Hepatic stellate cell (primary cell): ENCODE measurements around the gene BAZ2A.

Experiments
- DNase-seq: peaks from one replicate; pipeline ENCODE4 v3.0.0; 2011; ENCODE audit warnings: low spot score

BAZ2A gene

DNA sequence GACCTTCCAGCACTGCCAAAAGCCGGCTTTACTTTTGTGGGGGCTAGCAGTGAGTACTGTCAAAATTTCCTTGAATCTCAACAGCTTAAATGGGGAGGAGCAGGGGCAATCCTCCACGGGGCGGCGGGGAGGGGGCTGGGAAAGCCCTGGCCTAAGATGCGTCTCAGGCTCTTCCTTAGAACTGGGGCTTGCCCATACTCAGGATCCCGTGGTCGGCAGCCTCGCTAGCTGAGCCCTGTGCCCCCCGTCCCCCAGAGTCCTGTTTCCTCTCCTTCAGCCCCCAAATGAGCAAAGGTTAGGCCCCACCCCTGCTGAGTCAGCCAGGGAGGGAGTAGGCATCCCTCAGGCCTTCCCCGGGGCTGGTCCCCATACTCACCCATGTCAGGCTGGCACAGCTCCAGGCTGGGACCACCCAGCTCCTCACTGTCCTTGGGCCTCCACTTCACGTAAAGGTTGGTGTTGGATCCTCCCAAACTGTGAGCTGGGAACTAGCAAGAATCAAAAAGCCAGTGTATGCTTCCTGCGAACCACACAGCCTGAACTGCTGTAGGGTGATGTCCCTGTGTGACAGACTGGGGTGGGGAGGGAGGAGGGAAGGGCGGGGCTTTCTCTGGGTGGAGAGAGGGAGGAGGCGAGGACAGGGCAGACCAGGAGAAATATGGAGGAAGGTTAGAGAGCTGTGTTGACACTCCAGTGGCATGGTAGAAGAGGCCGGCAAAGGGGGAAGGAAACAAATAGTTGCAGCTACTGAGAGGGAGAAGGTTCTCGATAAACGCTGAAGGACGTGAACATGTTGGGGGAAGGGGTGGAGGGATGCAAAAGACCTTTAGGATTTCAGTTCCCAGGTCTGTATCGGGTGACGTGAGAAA is 5.9 kb upstream of the BAZ2A start:
- DNase-seq: peak; percentile 92

DNA sequence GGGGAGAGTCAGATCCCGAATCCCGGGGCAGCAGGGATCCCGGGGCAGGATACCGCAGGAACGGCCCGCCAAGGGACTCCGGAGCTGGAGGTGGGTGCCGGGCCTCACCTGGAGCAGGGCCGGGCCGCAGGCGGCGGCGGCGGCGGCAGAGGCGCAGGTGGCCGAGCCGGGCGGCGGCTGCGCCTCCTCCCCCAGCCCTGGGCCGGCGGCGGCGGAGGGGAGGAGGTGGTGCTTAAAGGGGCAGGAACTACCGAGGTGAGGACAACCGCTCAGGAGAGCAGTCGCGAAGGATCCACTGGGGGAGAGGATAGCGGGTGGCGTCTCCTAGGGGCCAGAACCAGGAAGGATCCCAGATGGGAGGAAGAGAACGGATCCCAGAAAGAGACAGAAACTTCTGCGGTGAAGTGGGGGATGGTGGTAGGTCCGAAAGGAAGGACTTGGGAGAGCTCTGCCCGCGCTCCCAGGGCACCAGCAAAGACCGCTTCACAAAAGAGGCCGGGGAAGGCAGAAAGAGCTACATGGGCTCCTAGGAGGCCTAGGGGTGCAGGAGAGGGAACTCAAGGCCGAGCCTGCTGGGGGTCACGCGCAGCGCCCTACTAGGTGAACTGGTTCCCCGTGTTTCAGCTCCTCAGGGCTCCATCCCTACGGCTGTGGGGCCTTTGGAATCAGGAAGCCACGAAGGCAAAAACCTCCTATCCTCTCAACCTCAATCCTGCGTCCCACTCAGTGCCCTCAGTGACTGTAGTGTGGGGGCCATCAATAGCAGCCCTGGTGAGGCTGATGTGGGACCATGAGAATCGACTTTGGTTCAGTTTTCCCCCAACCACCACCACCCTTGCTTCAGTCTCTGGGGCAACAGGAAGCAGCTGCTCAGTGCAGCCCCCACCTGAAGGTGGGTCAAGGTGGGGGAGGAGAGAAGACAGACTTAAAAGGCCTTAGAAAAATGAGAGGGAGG is 5.0 kb upstream of the BAZ2A start:
- peak; percentile 92 for DNase-seq

DNA sequence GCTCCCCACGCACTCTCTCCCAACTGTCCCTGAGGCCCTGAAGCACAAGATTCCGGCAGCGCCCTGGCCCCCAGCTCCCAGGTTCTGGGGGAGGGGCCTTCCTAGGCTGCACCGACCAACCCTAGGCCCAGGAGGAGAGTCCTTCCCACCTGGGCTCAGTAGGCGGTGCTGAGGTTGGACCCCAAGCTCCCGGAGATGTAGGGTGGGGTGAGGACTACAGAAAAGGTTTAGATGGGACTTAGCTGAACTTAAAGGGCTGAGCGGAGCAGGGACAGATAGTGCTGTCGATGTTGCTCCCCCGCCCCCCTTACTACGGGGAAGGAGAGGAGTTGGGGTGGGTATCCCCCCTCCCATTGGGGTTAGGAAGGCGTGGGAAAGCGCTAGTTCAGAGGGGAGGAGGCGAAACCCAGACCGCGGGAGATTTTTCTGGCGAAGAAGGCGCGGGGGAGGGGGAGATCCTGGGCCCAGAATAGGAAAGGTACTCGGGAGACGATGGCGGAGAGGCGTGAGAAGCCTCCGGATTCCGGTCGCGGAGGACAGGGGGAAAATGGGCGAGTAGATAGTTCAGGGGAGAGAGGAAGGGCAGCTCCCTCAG is 4.2 kb upstream of the BAZ2A start:
- DNase-seq: peak; percentile 31

DNA sequence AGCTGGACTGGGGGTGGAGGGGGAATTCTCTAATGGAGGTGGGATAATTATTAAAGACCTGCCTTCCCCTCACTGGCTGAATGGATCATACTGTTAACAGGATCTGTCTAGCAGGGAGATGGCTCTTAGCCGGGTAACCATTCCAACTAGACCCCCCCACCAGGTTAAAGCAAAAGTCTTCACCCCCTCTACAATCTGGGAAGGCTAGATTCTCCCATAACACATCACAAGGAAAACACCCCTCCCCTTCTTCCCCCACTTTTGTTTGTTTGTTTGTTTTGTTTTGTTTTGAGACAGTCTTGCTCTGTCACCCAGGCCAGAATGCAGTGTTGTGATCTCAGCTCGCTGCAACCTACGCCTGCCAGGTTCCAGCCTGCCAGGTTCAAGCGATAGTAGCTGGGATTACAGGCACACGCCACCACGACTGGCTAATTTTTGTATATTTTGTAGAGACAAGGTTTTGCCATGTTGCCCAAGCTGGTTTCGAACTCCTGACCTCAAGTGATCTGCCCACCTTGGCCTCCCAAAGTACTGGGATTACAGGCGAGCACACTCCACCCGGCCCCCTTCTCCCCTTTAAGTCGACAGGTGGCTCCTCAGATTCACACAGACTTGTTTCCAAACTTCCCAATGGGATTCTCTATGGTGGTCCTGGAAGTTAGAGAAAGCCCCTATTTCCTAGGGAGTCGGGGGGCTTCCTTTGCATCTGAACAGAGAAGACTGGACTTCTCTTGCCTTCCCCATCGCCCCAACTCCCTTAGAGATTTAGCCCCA is 3.5 kb upstream of the BAZ2A start:
- DNase-seq: no peak

DNA sequence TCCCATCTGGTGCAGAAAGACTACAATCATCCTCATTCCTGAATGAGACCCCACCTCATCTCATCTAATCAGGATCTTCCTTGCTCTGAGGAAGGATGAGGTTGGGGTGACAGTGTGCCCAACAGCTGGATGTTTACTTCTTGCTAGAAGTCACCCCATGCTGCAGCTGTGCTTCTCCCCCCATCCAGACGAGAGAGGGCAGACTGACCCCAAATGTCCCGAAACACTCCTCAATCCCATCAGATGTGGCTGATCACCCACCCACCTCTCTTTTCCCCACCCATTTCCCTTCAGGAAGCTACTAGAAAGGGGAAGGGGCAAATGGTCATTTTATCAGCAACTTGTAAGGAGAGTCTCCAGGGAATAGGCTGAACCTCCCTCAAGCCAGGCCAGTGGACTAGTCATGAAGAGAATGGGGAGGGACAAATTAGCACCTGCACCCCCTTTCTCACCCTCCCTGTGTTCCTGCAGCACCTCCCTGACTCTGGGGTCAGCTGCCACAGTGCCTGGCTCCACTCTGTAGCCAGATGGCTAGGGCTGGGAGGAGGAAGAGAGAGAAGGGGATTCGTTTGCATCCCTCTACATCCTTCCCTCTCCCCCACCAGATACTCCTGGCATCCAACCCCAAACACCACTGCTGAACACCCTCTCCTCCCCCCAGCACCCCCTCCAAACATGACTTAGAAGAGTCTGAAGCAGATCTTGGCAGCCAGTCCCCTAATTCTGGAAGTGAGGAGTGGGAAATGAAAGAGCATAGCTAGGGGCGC is 2.8 kb upstream of the BAZ2A start:
- peak; percentile 15 for DNase-seq

DNA sequence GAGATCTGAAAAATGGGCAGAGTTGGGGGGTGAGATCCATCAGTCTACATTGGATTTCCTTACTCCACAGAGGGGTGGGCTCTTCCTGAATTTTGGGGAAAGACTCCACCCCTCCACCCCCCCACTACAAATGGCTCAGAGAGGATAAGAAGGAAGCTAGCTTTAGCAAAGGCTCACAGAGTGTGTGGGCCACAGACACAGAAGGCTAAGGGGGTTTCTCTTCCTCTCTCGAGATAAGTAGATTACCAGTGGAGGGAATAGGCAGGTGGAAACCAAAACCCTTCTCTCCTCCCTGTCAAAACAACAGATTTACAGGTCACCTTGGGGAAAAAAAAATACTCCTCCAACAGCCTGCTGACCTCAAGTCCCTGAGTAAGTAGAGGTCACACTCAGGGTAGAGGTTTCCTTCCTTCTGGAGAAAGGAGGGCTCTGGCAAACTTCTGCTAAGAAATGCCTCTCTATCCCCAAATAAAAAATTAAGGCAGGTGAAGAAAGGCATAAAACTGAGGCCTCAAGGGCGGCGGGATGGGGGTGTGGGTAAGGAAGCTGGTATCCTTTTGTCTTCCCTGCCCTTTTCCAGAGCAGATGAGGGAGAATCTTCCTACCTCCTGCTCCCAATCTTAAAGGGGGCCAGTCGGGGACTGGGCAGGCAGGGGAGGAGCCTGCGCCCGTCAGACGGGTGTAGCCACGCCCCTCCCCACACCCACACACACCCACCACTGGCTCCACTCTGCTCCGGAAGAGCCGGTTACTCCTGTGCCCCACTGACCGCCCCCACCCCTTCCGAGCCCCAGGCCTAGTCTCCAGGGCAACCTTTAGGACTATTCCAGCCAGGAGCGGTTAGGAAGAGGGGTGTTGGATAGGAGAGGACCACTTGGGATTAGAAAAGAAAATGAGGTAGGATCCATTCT is 1.9 kb upstream of the BAZ2A start:
- peak; percentile 61 for DNase-seq

DNA sequence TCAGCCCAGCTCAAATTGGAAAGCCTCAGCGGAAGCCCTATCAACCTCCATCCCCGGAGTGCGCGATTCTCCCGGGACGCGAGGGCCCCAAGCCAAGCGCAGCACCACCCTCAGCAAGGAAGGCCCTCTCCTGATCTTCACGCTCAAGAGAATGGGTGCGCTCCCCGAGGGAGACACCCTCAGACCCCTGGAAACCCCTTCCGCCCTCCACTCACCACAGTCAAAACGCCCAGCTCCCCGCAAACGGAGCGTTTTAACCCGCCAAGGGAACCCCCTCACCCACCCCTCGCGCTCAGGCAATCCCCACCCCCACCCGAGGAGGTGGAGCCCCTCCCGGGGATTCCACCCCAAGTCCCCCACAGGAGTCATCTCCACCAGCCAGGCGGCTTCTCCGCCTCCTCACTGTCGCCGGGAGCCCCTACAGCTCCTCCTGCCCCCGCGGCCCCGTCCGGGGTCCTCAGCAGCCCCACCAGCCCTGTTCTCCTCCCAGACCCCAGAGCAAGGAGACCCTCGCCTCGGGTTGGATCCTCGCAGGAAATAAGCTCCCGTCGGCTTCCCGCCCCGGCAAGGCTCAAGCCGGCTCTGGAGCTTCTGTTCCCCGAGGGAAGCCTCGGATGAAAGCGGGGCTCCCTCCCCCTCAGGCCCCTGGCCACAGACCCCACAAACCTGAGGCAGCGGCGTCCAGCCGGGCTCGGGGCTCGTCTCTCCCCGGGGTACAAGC is 507 bp downstream of the BAZ2A start:
- peak; percentile 50 for DNase-seq

DNA sequence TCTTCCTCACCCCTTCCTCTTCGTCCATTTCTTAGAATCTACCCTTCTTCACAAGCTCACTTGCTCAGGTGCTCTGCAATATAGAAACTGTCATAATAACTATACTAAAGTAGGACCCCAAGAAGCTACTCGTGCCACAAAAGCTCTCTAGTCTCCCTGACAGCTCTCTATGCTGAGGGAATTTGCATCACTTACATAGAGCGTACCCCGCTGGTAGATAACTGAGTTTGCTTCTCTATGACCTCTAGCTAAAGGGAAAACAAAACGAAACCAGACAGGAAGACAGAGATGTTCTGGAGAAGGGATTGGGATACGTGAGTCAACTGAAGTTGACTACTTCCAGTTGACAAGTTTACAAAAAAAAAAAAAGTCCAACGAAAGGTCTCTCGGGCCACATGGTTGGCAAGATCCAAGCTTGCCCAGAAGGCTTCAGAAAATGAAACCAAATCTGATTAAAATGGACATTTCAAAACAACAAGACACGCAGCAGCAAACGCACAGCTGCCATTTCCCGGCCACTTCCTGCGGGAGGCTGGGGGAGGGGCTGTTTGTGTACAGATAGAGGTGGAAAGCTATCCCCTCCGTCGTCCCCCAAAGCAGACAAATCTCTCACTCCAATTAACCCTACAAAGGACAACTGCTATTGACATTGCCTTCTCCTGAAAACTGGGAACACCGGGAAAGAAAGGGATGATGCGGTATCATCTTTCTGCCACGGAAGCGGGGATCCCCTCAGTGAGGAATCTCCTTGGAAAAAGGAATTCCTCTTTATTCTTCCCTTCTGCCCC is 1.3 kb downstream of the BAZ2A start:
- DNase-seq: peak; percentile 75

DNA sequence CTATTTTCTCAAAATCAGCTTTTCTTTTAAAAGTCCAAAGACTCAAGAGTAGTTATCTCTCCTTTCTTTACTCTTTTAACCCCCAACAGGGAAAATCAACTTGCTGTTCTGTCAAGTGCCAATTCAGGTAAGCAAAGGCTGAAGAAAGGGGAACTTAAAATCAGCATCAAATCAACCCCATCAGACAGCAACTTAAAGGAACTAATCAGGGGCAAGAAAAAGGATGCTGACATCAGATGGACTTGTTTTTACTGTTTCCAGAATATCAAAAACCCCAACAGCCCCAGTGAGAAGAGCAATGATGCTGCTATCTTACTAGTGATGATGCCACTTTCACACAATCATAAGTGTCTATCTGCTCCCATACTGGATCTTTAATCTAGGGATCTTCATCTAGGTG is 3.4 kb downstream of the BAZ2A start:
- no peak for DNase-seq

DNA sequence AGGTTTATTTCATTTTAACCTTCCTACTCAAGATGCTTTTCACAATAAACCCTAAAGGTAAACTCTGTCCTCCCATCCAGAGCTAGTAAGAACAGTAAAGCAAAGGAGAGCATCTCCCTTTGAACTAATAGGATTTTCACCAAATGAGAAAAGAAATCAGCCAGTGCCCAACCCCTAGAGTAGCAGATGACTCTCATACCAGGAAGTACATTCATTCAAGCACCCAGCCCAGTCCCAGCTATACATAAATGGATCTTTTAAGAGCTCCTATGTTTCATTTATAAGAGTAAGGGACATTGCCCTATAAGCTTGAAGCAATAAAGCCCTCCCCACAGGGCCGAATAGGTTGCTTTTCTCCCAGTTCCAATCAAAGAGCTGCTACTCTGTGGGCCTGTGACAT is 7.6 kb downstream of the BAZ2A start:
- no peak for DNase-seq

DNA sequence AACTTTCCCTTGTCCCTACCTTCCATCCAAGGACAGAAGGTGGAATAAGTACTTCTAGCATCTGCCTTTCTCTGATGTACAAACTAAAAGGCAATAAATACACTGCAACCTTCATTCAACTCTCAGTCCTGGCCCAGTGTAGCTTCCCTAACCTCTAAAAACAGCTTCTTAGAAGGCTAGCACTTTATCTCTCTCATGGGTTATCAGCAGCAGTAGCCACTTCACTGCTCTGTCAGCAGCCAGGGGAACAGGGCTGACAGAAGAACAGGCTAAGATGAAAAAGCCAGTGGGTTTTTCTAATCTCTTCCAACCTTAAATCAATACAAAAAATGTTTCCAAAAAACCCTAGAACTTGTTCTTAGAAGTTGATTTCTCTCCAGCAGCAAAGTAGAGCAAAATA is 13.2 kb downstream of the BAZ2A start:
- no peak for DNase-seq

DNA sequence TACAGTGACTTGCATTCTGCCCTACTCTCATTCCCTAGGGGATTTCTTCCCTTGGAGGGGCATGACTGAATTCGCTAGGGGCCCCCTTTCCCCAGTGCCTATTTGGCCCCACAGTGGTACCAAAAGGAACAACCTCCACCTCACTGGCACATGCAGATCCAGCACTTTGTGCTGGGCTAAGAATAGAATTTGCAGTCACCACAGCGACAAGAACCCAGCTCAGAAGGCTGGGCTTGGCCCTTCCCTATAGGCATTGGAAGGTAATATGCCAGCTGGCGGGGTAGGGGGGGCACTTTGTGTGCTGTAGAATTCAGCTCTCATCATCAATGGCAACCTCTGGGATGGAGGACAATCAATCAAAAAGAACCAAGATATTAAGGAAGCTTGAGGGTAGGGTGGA is 13.9 kb downstream of the BAZ2A start:
- DNase-seq: no peak

DNA sequence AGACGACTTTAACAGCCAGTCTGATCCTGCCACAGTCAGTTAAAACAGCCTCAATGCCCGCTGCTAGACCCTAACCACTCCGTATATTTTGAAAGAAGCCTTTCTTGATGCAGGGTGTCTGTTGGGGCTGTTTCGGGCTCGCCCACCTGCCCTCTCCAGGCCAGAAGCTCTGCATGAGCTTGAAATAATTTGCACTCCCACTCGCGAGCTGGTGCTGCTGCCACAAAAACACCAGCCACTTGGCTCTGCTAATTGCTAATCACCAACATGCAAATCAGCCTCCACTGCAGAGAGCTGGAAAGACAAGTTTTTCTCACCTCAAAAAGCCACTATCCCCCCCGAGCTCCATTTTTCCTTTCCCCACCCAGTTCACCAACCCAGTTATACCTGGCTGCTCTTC is 15.5 kb downstream of the BAZ2A start:
- DNase-seq: no peak

DNA sequence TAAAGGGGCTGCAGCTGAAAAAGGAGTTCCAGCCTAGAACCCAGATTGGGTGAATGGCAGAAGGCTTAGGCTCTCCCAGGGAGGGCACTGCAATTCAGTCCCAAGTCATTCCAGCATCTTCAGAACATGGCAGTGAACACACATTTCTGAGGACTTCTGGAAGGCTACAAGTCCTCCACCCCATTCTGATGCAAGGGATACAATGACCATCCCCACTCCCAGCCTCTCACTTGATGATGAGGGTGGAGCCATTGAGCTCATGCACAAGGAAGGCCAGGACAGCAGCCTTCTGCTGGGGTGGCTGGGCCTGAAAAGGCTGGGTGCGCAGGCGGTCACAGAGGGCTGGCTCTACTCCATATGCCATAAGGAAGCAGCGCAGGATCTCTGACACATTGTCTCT is 25.8 kb downstream of the BAZ2A start:
- DNase-seq: no peak

DNA sequence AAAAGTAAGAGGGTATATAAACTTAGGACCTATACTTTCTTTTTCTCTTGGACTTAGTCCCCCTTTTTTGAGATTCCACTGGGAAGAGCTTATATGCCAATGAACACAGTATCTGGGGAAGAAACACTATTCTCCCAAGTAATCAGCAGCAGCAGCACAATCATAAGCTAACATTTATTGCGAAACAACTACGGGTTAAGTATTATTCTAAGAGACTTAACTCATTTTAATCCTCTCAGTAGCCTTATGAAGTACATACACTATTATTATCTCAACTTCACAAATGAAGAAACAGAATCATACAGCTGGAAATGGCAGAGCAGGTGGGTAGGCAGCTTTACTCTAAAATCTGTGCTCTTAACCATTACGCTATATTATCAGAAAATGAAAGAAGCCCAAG is 27.9 kb downstream of the BAZ2A start:
- no peak for DNase-seq

DNA sequence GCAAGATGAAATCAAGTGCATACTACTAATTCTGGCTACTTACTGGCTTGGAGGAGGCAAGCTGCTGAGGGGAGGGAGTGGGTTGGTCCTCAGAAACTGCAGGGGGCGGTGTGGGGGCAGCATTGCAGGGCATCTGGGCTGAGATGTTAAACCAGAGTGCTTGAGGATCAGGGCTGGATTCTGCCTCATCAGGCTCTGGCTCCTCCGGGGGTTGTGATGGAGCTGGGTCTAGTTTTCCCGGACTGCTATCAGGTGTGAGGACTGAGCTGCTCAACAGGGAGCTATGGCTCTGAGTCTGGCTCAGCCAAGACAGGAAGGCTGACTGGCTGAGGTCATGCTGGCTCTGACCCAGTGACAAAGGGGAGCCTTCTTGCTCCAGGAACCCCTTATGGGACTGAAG is 28.6 kb downstream of the BAZ2A start:
- DNase-seq: no peak

DNA sequence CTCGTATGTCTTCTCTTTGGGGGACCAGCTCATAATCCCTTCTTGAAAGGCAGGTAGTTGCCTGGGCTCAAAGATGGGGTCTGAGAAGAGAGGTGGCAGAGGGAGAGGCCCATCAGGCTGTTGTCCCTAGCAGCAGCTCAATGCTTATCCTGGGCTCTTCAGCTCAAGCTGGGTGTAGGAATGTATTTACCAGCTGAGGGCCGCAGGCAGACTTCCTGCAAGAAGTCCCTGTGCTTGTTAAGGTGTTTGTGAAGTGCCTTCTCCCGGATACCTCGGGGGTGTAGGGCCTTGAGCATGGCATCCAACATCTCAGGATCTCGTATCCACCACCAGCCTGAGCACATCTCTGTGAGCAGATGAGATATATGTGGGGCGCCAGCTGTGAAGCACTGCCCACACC is 29.4 kb downstream of the BAZ2A start:
- DNase-seq: no peak

DNA sequence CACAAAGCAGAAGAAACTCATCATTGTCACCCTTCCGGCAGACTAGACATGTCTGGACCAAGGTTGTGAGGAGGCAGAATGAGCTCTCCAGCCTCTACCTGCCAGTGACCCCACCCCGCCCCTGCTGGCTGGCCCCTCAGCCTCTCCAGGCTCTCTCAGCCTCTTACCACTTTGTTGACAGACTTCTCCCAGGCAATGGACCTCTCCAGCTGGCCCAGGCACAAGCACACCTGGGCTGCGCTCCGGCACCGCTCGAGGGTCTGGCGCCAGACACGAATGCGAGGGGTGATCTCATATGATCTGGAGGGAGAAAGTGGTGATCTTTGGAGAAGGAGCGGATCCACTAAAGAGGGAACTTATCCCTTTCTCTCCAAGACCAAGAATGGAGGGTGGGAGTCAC is 30.3 kb downstream of the BAZ2A start:
- DNase-seq: no peak

DNA sequence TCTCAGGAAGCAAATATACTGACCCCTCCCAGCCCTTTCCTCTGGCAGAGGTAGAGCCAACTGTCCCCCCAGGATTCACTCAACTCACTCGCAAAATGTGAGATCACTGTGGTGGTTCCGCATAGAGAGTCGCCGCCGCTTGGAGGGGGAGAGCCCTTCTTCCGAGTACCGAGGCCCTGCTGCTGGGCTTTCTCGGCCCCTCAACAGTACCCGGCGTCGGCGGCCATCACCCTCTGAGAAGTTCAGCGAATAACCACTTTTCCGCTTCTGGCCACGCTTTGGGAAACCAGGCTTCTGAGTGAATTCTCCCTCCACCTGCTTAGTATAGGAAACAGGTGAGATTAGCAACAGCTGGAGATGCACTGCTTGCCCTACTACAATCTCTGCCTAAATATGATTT is 31.1 kb downstream of the BAZ2A start:
- DNase-seq: no peak
